Upper lobe of left lung (tissue), 4 donors: ENCODE measurements around the gene ZFHX3.

Experiments used
- POLR2A ChIP-seq, 4 donors: fragments of 450-650 bp; IDR thresholded peaks; one replicate each; pipeline ENCODE4 v1.5.1; 2016 to 2017; ENCODE audit warnings: antibody characterized with exemption in 4 of 4, mild to moderate bottlenecking in 2 of 4
- POLR2AphosphoS5 ChIP-seq, 2 donors: sonication (generic); formaldehyde crosslinking; IDR thresholded peaks; one replicate each; pipeline ENCODE4 v1.5.1; 2017; ENCODE audit warnings: antibody characterized with exemption in 2 of 2
- TF ChIP-seq, protein P1 (sequence below), 6 experiments: fragments of 450-650 bp in 4 of 6; fragments of 200-600 bp in 2 of 6; sonication (generic) in 2 of 6; IDR thresholded peaks; one replicate each; pipeline ENCODE4 v1.5.1; 2016 to 2019; ENCODE audit warnings: antibody characterized with exemption in 6 of 6

DNA sequence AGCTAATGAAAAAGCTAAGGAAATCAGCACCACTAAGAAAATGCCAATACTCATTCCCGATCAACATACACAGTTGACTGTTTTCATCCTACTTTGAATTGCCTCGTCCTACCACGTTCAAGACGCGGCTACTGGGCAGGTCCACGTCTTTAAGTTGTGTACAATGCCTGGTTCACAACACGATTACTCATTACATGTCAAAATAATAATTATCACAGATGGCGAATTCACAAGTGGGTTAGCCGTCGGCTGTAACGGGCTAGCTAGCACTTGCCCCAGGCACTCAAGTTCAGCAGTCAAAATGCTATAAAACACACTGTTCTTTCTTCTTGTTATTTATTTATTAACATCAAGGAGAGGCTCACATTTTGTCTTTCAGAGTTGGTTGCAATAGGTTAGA, 124.2 kb downstream of the ZFHX3 start:
- TF ChIP-seq POLR2AphosphoS5 (IDR thresholded peaks at IDR 0.05) (no peak), POLR2A (IDR thresholded peaks at IDR 0.05) (no peak)
- TF ChIP-seq, protein P1, sequence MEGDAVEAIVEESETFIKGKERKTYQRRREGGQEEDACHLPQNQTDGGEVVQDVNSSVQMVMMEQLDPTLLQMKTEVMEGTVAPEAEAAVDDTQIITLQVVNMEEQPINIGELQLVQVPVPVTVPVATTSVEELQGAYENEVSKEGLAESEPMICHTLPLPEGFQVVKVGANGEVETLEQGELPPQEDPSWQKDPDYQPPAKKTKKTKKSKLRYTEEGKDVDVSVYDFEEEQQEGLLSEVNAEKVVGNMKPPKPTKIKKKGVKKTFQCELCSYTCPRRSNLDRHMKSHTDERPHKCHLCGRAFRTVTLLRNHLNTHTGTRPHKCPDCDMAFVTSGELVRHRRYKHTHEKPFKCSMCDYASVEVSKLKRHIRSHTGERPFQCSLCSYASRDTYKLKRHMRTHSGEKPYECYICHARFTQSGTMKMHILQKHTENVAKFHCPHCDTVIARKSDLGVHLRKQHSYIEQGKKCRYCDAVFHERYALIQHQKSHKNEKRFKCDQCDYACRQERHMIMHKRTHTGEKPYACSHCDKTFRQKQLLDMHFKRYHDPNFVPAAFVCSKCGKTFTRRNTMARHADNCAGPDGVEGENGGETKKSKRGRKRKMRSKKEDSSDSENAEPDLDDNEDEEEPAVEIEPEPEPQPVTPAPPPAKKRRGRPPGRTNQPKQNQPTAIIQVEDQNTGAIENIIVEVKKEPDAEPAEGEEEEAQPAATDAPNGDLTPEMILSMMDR (IDR thresholded peaks at IDR 0.05) = no peak
